ENCODE data around the gene FNDC3B.

The FNDC3B gene

DNA sequence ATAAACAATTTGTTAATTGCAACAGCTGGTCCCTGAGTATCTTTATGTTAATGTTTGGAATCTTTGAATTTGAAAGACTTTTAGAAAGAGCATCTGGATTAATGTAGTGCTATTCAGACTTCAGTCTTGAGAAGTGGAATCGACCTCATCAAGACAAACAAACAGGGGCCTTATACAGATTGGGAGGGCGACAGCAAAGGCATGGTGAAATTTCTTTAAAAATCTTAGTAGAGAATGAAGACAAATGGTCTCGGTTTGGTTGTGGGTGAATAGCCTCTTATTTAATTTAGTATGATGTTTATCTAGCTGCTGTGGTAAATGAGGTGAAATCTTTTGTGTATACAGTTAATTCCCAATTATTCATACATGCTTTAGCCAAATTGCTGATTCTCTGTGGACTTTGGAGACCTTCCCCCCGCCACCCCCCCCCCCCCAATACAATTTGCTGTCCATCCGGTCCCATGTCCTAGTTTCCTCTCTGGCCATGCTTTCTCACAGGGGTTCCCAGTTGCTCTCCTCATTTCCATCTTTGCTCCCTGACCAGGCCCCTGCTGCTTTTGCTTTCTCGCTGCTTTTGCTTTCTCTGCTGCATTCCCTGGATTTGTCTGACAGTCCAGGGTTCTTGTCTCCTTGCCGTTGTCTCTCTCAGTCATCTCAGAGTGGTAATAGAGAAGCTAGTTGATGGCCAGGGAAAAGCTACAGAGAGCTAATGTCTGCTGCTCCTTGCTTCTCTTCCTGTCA lies 135.3 kb downstream of the FNDC3B start:
- DNase-seq = no peak

DNA sequence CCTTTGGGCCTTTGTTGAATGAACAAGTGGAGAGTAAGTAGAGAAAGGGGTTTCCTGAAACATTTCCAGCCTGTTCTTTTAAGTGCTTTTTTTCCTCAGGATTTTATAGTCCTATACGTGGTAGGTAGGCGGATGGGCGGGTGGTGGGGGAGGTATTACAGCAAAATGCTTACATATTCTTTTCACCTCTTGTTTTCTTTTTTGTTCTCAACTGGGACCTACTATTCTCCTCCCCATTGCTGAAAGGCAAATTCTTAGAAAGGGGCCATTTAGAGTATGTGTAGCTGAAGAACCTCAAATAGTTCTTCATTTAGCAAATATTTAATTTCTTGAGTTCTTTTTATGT lies 135.8 kb downstream of the FNDC3B start:
- DNase-seq = no peak

DNA sequence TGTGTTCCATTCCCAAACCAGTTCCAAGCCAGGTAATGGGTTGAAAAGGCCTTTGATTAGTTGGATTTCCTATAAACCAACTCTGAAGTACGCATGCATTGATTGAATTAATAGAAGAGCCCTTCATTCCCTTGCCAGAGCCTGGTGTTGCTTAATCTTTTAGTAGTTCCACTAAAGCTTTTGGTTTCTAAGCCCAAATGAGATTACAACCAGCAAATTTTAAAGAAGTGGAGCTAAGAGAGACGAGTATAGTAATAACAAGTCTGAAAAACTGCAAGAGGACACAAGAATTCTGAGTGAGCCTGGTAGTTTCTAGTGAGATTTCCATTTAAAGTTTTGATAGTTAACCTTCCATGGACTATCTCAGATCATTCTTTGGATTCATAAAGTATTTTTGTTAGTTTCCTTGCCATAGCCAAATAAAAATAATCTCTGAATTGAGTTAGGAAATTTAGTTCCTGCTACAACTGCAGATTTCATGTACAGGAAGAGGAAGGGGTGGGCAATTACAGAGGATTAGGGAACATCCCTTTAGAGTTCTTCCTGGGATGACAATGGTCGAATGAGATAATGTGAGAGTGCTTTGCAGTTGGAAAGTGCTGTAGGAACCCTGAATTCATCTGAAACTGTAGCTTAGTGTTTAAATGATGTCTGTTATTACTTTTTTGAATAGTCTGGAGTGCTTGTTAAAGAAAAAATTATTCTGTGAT lies 136.8 kb downstream of the FNDC3B start:
- DNase-seq = no peak

DNA sequence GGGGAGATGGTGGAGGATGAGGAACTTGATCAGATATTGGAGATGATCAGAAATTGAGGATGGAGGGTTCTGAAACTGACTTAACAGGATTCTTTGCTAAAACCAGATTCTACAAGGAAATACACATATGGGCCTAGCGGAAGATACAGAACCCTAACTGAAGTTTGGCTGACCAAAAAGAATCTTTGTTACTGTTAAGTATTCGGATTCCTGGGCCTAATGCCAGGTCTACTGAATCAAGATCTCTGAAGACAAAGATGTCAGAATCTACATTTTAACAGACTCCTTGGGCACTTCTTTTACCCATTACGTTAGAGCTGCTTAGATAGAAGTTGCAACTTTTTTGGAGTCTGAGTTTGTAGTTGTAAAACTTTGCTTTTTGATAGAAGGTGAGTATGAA lies 137.7 kb downstream of the FNDC3B start:
- no peak for DNase-seq

DNA sequence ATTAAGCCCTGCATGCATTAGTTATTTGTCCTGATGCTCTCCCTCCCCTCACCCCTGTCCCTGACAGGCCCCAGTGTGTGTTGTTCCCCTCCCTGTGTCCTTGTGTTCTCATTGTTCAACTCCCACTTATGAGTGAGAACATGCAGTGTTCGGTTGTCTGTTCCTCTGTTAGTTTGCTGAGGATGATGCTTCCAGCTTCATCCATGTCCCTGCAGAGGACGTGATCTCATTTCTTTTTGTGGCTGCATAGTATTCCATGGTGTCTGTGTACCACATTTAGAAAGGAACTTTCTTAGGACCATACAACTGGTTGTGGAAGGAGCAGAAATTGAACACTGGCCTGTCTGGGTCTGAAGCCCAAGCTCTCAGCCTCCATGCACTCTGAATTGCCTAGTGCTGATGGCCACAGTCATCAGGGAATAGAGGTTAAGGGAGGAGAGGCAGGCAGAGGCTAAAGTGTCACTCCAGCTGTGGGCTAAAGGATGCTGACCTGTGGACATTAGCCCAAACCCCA lies 138.5 kb downstream of the FNDC3B start:
- DNase-seq = no peak

DNA sequence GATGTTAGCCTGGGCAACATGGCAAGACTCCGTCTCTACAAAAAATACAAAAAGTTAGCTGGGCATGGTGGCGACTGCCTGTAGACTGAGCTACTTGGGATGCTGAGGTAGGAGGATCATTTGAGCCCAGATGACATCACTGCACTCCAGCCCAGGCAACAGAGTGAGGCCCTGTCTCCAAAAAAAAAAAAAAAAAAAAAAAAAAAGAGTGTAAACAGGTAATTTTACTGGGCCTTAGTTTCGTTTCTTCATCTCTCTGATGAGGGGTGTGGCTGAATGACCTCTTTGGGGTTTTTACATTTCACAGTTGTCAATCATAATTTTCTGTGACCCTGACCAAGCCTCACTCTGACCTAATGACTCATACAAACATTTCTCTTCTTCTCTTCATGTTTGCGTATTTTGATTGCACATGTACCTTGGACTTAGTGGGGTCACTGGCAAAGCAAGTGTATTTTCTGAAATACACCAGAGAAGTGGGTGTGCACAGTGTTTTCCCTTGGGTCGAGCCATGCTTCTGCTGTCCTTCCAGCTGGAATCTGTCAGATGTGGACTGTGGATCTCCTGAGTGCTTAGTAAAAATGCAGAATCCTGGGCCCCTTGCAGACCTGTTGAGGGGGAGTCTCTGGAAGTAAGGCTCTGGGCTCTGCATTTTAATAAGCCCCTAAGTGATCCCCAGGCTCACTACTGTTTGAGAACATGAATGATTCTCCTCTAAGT lies 140.5 kb downstream of the FNDC3B start:
- no peak for DNase-seq

DNA sequence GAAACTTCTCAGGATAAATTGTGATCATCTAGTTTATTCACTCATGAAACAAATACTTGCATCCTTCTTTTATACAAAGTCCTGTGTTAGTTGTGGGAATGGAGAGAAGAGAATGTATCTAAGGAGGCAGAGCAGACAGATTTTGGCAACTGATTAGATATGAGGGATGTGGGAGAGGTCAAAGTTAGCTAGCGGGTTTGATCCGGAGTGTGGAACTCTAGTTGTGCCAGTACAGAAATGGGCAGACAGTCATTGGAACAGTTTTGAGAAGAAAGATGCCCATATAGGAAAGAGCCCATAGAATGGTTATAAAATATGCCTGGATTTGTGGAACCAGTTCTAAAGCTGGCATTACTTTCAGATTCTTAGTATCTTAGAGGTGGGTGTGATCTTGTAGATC lies 141.1 kb downstream of the FNDC3B start:
- DNase-seq = no peak

DNA sequence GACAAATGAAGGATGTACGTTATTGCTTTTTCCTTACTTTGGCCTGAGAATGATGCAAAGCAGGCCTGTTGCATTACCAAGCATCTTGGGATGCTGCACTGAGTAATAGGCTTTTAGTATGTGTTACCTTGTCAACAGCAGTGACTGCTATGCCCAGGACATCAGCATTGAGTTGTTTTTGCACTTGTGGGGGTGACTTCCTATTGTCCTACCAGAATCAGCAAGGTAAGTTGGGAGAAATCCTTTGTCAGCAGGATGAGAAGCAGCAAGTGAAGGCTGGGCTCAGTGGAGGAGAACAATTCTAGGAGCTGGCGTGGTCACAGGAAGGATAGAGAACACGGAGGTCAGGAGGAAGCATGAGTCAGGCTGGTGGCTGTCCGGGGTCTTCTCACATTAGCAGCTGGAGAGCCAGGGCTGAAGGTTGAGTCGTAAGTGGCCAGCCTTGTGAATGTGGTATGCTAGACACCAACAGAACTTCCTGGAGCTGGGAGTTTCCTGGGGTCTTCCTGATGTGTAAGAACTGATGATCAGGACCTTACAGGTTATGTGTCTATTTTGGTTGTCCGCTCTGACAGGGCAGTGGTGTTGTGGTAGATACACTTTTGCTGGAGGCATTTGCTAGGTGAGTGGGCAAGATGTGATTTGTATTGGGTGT lies 142.7 kb downstream of the FNDC3B start:
- DNase-seq = no peak

DNA sequence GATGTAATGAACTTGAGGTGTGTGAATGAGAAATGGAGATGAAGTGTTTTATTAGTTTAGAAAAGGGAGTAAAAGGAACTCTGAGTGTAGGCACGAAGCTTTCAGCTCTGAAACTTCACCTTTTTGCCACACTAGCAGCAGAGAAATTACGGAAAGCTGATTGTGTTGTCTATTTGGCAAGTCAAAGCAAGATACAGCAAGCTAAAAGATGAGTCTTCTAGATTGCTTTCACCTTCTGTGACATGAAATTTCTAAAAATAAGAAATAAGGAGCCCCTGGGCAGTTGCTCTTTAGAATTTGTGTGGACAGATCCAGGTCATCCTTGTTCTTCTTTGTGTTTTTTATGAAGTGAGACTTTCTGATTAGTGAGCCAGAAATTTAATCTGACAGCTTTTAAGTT lies 143.4 kb downstream of the FNDC3B start:
- no peak for DNase-seq

DNA sequence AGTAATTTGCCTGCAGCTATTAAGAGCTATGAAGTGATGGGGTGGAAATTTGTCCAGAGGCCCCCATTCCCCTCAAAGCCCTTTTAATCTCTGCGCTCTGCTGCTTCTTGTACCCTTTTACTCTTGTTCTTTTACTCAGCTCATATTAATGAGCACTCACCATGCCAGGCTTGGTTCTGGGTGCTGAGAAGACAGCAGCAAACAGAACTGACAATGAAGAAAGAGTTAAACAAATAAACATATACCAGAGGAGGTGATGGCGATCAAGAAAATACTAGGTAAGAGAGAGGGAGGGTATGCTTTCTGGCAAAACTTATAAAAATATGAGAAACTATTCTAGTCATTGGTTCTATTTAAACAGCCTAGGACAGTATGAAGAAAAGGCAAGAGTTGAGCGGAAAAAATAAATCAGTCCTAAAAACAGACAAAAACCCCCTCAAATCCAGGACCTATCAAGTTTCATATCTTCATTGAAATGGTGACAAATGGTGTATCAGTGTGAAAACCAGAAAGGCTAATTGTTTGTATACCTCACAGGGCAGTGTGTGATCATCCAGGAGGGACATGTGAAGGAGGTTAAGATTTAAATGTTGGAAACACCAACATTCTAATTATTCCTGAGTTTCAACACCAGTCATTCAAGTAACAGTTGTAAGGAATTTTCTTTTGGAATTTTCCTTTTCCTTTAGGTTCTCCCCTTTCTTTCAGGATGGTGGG lies 144.9 kb downstream of the FNDC3B start:
- DNase-seq = no peak

DNA sequence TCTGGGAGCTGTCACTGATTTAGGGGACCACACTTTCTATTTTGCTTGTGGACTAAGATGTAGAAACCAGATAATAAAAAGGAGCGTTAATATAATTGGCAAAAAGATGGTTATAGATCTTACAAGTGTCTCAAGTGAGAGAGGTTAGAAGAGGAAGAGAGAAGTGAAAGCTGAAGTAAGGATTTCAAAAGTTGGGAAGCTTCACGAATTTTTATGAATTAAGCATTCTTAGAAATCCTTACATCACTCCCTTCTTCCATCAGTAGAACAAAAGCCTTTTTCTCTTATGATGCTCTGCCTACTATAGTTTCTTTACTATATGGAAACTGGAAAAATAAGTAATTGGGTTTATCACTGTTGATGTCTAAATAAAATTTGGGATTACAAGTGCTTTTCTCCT lies 146.5 kb downstream of the FNDC3B start:
- DNase-seq = no peak

DNA sequence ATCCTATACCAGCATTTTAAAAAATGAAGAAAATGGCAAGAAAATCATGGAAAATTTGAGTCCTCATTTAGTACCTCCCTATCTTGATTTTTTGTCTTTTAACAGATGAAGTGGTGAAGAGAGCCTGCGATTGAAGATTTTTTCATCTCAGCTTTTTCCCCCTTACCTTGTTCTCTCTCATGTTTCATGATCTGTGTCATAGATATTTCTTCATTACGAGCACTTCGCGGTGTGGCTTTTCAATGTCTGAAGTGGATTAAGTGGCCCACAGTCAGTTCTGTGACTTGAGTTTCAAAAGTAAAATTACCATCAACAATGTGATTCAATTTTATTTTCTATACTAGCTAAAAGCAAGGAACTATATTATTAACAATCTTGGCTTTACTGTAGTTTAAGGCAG lies 147.2 kb downstream of the FNDC3B start:
- DNase-seq = no peak

DNA sequence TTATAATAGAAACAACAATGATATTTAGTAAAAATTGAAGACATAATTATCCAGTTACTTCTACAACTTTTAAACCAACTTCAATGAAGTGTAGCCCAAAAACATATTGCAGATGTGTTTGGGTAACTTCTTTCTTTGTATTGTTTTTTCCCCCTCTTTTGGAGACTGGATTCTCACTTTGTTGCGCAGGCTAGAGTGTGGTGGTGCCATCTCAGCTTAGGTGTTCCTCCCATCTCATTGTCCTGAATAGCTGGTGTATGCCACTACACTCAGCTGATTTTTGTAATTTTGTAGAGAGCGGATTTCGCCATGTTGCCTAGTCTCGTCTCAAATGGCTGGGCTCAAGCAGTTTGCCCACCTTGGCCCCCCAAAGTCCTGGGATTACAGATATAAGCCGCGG lies 148.1 kb downstream of the FNDC3B start:
- DNase-seq = no peak

DNA sequence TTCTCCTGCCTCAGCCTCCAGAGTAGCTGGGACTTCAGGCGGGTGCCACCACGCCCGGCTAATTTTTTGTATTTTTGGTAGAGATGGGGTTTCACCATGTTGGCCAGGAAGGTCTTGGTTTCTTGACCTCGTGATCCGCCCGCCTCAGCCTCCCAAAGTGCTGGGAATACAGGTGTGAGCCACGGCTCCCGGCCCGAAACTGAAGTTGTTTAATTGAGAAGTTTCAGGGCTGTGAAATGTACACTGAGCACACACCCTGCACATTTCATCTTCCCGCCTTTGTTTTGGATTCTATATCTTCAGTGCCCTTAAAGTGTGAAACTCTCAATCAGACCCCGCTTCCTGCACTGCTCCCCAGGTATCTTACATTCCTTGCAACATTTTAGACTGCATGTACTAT lies 149.1 kb downstream of the FNDC3B start:
- DNase-seq = no peak

DNA sequence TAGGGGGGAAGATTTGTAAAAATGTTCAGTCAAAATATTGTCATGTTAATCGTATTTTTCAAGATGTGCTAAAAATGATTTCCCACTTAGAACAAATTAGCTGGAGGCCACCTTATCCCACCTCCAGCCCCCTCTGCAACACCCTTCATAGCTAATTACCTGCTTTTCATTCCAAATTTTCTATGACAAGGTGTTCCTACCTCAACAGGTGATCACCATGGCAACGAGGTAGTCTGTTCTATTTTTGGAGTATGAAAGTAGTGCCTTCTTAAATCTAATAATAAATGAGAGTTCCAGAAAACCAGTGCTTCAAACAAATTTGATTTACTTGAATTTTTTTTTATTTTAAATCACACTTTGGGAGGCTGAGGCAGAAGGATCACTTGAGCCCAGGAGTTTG lies 149.8 kb downstream of the FNDC3B start:
- DNase-seq = no peak

DNA sequence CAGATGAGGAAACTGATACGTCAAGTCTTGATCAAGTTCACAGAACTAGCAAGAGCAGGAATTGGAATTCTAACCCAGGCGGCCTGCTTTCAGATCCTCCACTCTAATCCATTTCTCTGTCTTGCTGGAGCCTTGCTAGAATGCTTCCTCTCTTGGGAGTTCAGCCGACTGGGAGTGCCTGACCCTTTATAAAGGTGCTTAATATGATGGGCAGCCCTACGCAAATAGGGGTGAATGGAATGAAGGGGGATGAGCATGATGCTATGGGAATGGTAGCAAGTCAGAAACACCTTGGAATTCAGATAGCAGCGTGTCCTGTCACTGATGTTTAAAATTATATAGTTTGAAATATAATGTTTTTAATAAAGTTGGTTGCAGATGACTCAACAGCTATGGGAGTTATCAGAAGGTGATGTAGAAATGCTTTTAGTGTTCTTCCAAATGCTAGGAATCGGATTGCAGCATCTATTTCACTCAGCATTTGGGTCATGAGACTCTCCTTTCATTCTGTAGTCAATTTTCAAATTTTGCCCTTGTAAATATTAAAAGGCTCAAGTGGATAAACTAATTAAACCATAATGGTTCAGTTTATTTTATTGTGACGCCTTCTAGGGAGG lies 150.7 kb downstream of the FNDC3B start:
- no peak for DNase-seq

DNA sequence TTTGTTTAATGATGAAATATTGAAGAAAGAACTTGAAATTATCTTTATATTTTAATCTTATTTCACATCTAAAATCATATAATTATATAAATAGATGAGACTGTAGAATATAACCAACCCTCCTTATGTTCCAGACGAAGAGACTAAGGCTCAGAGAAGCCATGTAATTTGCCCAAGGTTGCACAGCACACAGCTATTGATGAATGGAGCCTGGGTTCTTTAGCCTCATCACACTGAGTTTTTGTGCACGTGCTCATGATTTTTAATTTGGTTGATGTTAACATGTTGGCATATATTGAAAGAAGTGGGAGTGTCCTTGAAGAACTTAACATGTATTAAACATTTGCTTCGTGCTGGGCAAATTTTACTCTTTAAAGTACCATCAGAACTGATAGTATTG lies 151.6 kb downstream of the FNDC3B start:
- DNase-seq = no peak

DNA sequence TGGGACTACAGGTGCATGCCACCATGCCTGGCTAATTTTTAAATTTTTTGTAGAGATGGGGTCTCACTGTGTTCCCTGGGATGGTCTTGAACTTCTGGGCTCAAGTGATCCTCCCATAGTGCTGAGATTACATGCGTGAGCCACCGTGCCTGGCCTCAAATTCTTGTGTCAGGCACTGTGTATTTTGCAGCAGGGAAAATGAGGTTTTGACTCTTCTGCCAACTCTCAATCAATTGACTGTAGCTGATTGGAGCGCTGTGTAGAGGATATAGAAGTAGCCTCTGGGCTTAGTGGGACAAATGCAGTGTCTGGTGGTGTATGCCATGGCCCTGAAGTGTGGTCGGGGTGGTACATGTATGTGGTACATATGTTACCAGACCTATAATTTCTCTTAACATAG lies 152.3 kb downstream of the FNDC3B start:
- DNase-seq = no peak

DNA sequence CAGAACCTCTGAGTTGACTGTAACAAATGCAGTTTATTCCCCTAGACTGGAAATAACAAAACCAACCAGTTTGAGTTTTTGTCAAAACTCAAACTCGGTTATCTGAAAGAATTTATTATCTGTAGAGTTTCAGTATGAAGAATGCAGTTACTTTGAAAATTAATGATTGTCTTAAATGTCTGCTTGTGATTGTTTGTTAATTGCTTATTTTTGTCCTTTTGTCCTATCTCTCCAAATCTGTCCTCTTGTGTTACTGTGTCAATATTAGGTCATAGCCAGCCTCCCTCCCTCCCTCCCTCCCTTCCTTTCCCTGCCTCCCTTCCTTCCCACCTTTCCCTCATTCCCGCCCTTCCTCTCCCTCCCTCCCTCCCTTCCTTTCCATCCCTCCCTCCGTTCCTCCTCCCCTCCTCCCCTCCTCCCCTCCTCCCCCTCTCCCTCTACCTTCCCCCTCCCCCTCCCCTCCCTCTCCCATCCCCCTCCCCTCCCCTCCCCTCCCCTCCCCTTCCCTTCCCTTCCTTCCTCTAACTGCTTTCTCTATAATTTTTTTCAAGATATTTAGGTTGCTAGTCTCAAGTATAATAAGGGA lies 153.5 kb downstream of the FNDC3B start:
- DNase-seq = no peak

DNA sequence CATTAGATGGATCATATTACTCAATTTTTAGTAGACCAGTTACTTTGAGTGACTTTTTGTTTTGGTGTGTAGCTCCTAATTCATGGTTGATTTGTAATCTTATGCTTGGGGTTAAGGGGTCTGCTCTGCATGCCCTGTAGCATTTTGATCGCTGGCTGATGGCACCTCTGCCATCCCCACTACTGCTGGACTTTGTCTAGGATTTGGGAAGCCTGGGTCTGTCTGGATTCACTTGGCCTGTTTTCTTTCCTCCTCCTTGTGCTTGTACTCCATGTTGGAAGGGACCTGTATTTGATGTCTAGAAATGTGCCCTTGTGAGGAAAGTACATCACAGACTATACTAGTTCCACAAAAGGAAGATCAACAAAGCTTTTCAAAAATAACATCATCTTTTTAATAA lies 154.1 kb downstream of the FNDC3B start:
- no peak for DNase-seq

DNA sequence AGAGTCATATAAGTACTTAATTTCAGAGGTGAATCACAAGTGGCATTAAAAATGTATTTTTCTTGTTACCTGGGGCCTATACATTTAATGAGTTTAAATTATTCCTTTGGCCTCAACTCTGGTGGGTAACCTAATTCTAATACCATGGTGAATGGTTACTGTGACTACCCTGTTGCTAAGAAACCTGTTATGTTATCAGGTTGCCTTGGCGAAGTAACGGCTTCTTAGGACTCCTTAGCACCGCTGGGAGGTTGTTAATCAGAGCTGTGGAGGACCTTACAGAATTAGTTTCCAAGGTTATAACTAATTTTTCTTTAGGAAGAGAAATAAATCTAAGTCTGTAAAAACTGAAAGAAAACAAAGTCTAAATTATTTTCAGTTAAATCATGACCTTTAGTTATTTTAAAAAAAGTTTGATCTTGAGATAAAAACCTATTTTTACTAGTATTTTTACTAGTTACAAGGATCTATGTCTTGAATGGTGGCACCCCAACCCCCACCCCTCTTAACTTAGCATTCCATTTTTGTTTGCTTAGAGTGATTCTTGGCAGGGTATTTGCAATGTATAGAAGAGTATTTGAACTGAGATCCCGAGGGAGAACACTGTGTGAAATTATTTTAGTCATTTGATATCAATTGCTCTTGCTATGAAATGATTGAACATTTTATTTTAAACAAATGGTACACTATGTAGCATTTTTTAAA lies 155.5 kb downstream of the FNDC3B start:
- DNase-seq = no peak

All from stimulated activated CD8-positive, alpha-beta memory T cell treated with anti-CD3 and anti-CD28 coated beads, Interleukin-4, amount 100 ng/mL, for 48 hours (primary cell).